Measurements from ENCODE around the gene CPEB2.
"Not testable (repeated sequence)": the region's sequence is repeated elsewhere in the genome, so short reads cannot be mapped to it uniquely, and the experiment has no call there.

Gene CPEB2

GRCh38 chr4:15063341-15063740, 61.1 kb downstream of the CPEB2 start:
- no peak for DNase-seq

- no peak for DNase-seq
These were observed 63.2 kb downstream of the CPEB2 start for GRCh38 chr4:15065516-15065915.

- no peak for DNase-seq
These were observed 63.9 kb downstream of the CPEB2 start for GRCh38 chr4:15066140-15066539.

GRCh38 chr4:15068298-15068697, 66.0 kb downstream of the CPEB2 start:
- no peak for DNase-seq

GRCh38 chr4:15075875-15076274, 73.6 kb downstream of the CPEB2 start:
- DNase-seq, result no peak

GRCh38 chr4:15077969-15078368, 75.7 kb downstream of the CPEB2 start:
- no peak for DNase-seq

- DNase-seq, result no peak
These were observed 76.7 kb downstream of the CPEB2 start for GRCh38 chr4:15078682-15079642.

- no peak for DNase-seq
These were observed 82.5 kb downstream of the CPEB2 start for GRCh38 chr4:15084780-15085179.

- DNase-seq, result not testable (repeated sequence)
These were observed 83.5 kb downstream of the CPEB2 start for GRCh38 chr4:15085762-15086161.

- not testable (repeated sequence) for DNase-seq
These were observed 84.0 kb downstream of the CPEB2 start for GRCh38 chr4:15086259-15086658.

GRCh38 chr4:15088394-15089035, 86.2 kb downstream of the CPEB2 start:
- DNase-seq, result no peak

GRCh38 chr4:15089979-15090378, 87.7 kb downstream of the CPEB2 start:
- DNase-seq, result no peak

- DNase-seq, result no peak
These were observed 98.1 kb downstream of the CPEB2 start for GRCh38 chr4:15100380-15100779.

- no peak for DNase-seq
These were observed 98.9 kb downstream of the CPEB2 start for GRCh38 chr4:15100994-15101695.

GRCh38 chr4:15104825-15105224, 102.5 kb downstream of the CPEB2 start:
- DNase-seq, result peak in 1 of 2 donors; percentile 80

- no peak for DNase-seq
These were observed 104.1 kb downstream of the CPEB2 start for GRCh38 chr4:15106399-15106798.

GRCh38 chr4:15109600-15109999, 107.3 kb downstream of the CPEB2 start:
- no peak for DNase-seq

GRCh38 chr4:15110120-15110571, 107.9 kb downstream of the CPEB2 start:
- no peak for DNase-seq

GRCh38 chr4:15116509-15117079, 114.3 kb downstream of the CPEB2 start:
- DNase-seq, result no peak

- no peak for DNase-seq
These were observed 115.1 kb downstream of the CPEB2 start for GRCh38 chr4:15117270-15117946.

GRCh38 chr4:15118292-15118691, 116.0 kb downstream of the CPEB2 start:
- DNase-seq, result no peak
